Measurements from ENCODE around the gene PDK2. TPM values are rescaled to one million over a fixed set of nuclear protein-coding genes. Genes with fewer than 3 reads are reported as not detected.
A peak's percentile ranks its signal among the peaks of the same experiment; 100 is the strongest.

Gene PDK2
- total RNA-seq, 1 experiment from 2014 or later: 20.4 TPM

- BruUV-seq (replicated peaks): TSS peak; percentile 71
- POLR2A ChIA-PET (ENCODE audit: low non-redundant PET): no interaction called here
Observed at GRCh38 chr17:50150354-50151040, 55.3 kb downstream of the PDK2 start, which contains the start of gene PPP1R9B. Gene PPP1R9B (minus strand): TSS chr17:50150677. CDS start chr17:50150513, 164 bp downstream.

DNA sequence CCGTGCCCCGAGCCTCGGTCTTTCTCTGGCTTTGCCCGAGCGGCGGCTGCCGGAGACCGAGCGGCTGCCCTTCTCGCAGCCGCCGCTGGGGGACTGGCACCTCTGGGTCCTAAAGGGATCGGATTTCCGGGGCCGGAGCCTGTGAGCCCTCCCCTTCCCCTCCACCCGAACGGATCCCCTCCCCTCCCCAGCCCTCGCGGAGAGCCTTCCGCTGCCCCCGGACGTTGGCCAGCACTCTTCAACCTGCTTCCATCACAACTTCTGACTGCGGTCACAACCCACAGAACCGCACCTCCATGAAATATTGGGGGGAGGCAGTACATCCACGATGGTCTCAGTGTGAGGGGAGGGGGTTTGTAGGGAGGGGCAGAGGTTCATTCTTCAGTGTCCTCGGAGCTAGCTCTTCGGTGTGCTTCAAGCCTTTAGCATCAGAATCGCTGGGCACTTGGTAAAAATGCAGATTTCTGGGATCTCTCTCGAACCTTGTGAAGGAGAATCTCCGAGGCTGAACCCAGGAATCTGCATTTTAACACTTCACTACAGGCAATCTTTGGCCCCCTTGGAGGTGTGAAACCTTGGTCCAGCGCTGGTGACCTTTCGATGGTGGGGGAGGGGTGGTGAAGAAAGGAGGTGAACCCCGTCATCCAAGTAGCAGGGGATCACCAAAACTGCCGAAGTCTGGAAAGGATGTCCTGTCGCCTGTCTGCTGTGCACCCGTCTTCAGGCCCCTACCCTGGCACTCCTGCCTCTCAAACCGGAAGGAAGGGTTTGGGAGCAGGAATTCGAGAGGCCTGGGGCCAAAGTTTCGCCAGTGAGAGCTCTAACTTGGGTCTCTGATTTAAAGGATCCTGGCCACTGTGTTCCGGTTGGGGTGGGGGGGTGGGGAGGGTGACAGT, 56.1 kb downstream of the PDK2 start:
- Histone ChIP-seq H3K9me3 (ENCODE audit: low read depth, low read length, poor library complexity, severe bottlenecking) (no peaks in the 10 kb centered on the region), H3K4me3 (ENCODE audit: low read depth, low read length, poor library complexity, severe bottlenecking) (peak overlapping the region; percentile 82), H3K27me3 (replicated peaks; ENCODE audit: insufficient read depth, low read depth, low read length, poor library complexity) (no peaks in the 10 kb centered on the region), H3K27ac (ENCODE audit: low read depth, low read length, poor library complexity, severe bottlenecking) (peak overlapping the region; percentile 86), H3K36me3 (ENCODE audit: insufficient read depth, low read length, poor library complexity, severe bottlenecking) (no peaks in the 10 kb centered on the region), H3K4me1 (ENCODE audit: insufficient read depth, low read length, poor library complexity, severe bottlenecking) (peaks cover 40% of the 10 kb centered on the region)
- intact Hi-C loops (cut with micrococcal nuclease; ENCODE audit: unreplicated experiment): no loop called here
- ChIA-PET POLR2A (ENCODE audit: low non-redundant PET) (interaction anchor here (0.8 kb wide), 1 partner anchor 36 kb away, joined by 11 read pairs; no protein-coding TSS in a partner anchor), CTCF (interaction anchor here (0.5 to 1.5 kb wide), 5 partner anchors 12 to 147 kb away, joined by 3 to 10 read pairs (median 4); no protein-coding TSS in a partner anchor)
- DNase-seq (ENCODE audit: low spot score): peak; percentile 95
- peak; percentile 56 for TF ChIP-seq CTCF (conservative IDR thresholded peaks at IDR 0.05; ENCODE audit: low read depth, low read length)
- TF ChIP-seq EZH2 (IDR thresholded peaks at IDR 0.05; ENCODE audit: borderline replicate concordance, low read depth, low read length, poor library complexity, severe bottlenecking): no peak
- no TSS peak for BruUV-seq (replicated peaks)

More at GRCh38 chr17:50150354-50151040, 55.3 kb downstream of the PDK2 start, which contains the start of gene PPP1R9B:
- no peaks in the 10 kb centered on the region for H3K27me3 ChIP-seq (replicated peaks; ENCODE audit: insufficient read depth, low read depth, low read length, poor library complexity)
- peaks cover under 1% of the 10 kb centered on the region for H3K36me3 ChIP-seq (ENCODE audit: insufficient read depth, low read length, poor library complexity, severe bottlenecking)
- H3K4me1 ChIP-seq (ENCODE audit: insufficient read depth, low read length, poor library complexity, severe bottlenecking): peaks cover 40% of the 10 kb centered on the region
- intact Hi-C loops (cut with micrococcal nuclease; ENCODE audit: unreplicated experiment): no loop called here
- TF ChIP-seq CTCF (conservative IDR thresholded peaks at IDR 0.05; ENCODE audit: low read depth, low read length): no peak
- TF ChIP-seq EZH2 (IDR thresholded peaks at IDR 0.05; ENCODE audit: borderline replicate concordance, low read depth, low read length, poor library complexity, severe bottlenecking): no peak
- CTCF ChIA-PET: interaction anchor here (0.9 kb wide), 2 partner anchors 27 to 50 kb away, joined by 3 read pairs; no protein-coding TSS in a partner anchor
- H3K4me3 ChIP-seq (ENCODE audit: low read depth, low read length, poor library complexity, severe bottlenecking): peak within 1 kb of the TSS; percentile 82
- DNase-seq (ENCODE audit: low spot score): no peak
- no peaks in the 10 kb centered on the region for H3K9me3 ChIP-seq (ENCODE audit: low read depth, low read length, poor library complexity, severe bottlenecking)
- H3K27ac ChIP-seq (ENCODE audit: low read depth, low read length, poor library complexity, severe bottlenecking): peak within 1 kb of the TSS; percentile 86

GRCh38 chr17:50151937-50152547, 56.9 kb downstream of the PDK2 start:
- Histone ChIP-seq H3K27ac (ENCODE audit: low read depth, low read length, poor library complexity, severe bottlenecking) (peak overlapping the region; percentile 55), H3K4me1 (ENCODE audit: insufficient read depth, low read length, poor library complexity, severe bottlenecking) (peaks cover 33% of the 10 kb centered on the region), H3K36me3 (ENCODE audit: insufficient read depth, low read length, poor library complexity, severe bottlenecking) (no peaks in the 10 kb centered on the region), H3K4me3 (ENCODE audit: low read depth, low read length, poor library complexity, severe bottlenecking) (peak overlapping the region; percentile 82), H3K27me3 (replicated peaks; ENCODE audit: insufficient read depth, low read depth, low read length, poor library complexity) (no peaks in the 10 kb centered on the region), H3K9me3 (ENCODE audit: low read depth, low read length, poor library complexity, severe bottlenecking) (no peaks in the 10 kb centered on the region)
- BruUV-seq (replicated peaks): no TSS peak
- POLR2A ChIA-PET (ENCODE audit: low non-redundant PET): interaction anchor here (0.5 to 0.8 kb wide), 2 partner anchors 37 to 257 kb away, joined by 8 to 11 read pairs; no protein-coding TSS in a partner anchor
- CTCF ChIA-PET: interaction anchor here (0.9 to 1.5 kb wide), 4 partner anchors 12 to 146 kb away, joined by 4 to 10 read pairs (median 6); no protein-coding TSS in a partner anchor
- TF ChIP-seq EZH2 (IDR thresholded peaks at IDR 0.05; ENCODE audit: borderline replicate concordance, low read depth, low read length, poor library complexity, severe bottlenecking) (no peak), CTCF (conservative IDR thresholded peaks at IDR 0.05; ENCODE audit: low read depth, low read length) (no peak)
- intact Hi-C loops (cut with micrococcal nuclease; ENCODE audit: unreplicated experiment): no loop called here
- peak; percentile 91 for DNase-seq (ENCODE audit: low spot score)

Data from A673 (cell line).